Heart left ventricle (tissue), 13 donors: ENCODE results near the gene MAP3K9.

Experiments
- POLR2A ChIP-seq, 2 donors: fragments of 450-650 bp; IDR thresholded peaks; one replicate each; pipeline ENCODE4 v1.6.1; 2017; ENCODE audit warnings: antibody characterized with exemption in 2 of 2, mild to moderate bottlenecking in 2 of 2, moderate library complexity in 2 of 2
- TF ChIP-seq, protein P1 (sequence below), 12 donors: fragments of 200-600 bp; sonication (generic) in 4 of 12; IDR thresholded peaks; one replicate each; pipeline versions ENCODE4 v1.5.0 to v1.8.0; 2018 to 2022; ENCODE audit warnings: antibody characterized with exemption in 12 of 12, mild to moderate bottlenecking in 5 of 12
- donor health status: ischemic (EF 13 %, LVEDD 7.1; RV severe dilation, severe dysfunction).
- donor health status: DM: no; HTN: yes; CAD: no.
- donor health status: DM: no; HTN: no; CAD: no.
- donor health status: ischemic (EF 25% LVEDD 6.9; RV normal size, moderate dysfunction).
- donor health status: ischemic (EF 25% LVEDD 5.7; RV mildly dilated, moderate dysfunction).
- donor health status: ischemic (EF 35%, LVEDD 5.7; RV mildly dilated, moderate dysfunction).
- donor health status: nonischemic (EF 11% LVEDD 7.7; RV severe dilation, severe dysfunction).
- donor health status: DM: yes; HTN: yes; CAD: no.
- donor health status: PGD.
- donor health status: ischemic (EF 29% LVEDD 5.4; RV normal size, mild dysfunction).
- donor health status: nonischemic (EF 23%, LVEDD 6.1; RV moderate dilation, normal function).

DNA sequence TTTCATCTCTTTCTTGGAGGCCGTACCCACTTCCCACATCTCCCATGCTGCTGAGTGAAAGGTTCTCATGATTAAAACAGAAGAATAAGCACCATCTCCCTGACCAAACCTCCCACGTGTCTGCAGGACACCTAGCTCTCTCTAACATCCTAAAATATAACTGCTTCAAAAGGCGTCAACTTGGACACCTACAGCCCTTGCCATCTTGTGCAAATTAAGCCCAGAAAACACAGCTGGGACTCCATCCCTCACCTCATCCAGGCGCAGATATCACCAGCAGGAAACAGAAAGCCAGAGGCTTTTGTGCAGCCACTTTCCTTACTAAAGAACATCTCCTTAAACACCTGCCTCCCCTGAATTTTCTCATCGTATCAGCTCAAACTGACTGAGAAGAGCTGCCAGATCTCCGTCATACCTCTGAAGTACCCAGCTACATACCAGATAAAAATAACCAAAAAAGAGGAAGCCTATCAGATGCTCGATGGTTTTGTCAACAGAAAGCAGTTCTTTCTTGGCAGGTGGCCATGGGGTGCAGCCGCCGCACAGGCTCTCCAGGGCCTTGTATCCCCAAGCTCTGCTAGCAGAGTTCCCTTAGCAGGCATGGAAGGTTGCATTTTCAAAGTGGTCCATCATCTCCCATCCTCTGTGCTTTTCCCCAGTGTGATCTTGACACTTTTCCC is 28.8 kb downstream of the MAP3K9 start:
- TF ChIP-seq POLR2A (IDR thresholded peaks at IDR 0.05) = no peak
- TF ChIP-seq, protein P1, sequence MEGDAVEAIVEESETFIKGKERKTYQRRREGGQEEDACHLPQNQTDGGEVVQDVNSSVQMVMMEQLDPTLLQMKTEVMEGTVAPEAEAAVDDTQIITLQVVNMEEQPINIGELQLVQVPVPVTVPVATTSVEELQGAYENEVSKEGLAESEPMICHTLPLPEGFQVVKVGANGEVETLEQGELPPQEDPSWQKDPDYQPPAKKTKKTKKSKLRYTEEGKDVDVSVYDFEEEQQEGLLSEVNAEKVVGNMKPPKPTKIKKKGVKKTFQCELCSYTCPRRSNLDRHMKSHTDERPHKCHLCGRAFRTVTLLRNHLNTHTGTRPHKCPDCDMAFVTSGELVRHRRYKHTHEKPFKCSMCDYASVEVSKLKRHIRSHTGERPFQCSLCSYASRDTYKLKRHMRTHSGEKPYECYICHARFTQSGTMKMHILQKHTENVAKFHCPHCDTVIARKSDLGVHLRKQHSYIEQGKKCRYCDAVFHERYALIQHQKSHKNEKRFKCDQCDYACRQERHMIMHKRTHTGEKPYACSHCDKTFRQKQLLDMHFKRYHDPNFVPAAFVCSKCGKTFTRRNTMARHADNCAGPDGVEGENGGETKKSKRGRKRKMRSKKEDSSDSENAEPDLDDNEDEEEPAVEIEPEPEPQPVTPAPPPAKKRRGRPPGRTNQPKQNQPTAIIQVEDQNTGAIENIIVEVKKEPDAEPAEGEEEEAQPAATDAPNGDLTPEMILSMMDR (IDR thresholded peaks at IDR 0.05) = no peak
